ENCODE measurements around the gene PHF5A.

- no peak for TF ChIP-seq CTCF (conservative IDR thresholded peaks at IDR 0.05 in 1 of 2, IDR thresholded peaks at IDR 0.05 in 1 of 2; ENCODE audit: extremely low read depth in 1 of 2, insufficient read depth in 1 of 2, low read depth in 1 of 2, low read length in 2 of 2)
- TF ChIP-seq EZH2 (IDR thresholded peaks at IDR 0.05; ENCODE audit: borderline replicate concordance, low read length) = no peak
Observed at GRCh38 chr22:41498303-41498835, 29.9 kb upstream of the PHF5A start.

Data from mammary epithelial cell (primary cell).